Measurements from ENCODE around the gene TPO. TPM values are rescaled to one million over a fixed set of nuclear protein-coding genes. Genes with fewer than 3 reads are reported as not detected.
A peak's percentile ranks its signal among the peaks of the same experiment; 100 is the strongest.

Gene TPO
- total RNA-seq, 1 donor from 2014 or later: not detected

DNA sequence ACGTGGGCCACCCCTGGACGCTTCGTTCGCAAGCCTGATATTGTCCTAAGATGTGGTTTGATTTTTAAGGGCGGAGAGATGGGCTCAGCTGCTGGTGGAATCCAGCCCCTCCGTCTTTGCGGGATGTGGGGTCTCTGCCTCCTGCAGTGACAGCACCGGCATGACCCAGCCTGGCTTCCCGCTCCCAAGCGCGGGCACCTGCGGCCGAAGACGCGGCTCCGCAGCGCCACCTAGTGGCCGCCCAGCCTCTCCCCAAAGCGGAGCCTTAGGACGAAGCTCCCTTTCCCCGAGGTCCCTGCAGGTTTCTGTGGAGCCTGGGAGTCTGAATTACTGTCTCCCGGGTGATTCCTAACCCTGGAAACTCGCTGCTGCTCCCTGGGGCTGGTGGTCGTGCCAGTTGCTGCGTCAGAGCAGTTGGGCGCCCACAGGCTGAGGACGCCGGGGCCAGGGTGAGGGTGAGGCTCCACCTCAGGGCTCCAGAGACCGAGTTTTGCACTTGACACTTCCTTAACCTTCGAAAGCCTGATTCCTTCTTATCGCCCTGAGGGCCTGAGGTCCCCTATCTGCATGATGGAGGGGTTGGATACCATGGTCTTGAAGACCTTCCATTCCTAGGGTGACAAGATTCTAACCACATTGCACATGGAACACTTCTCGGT, 137.5 kb downstream of the TPO start:
- peak; percentile 97 for TF ChIP-seq CTCF (IDR thresholded peaks at IDR 0.05; ENCODE audit: insufficient read depth, low read length, severe bottlenecking)
- DNase-seq (ENCODE audit: low read depth) (peak; percentile 15), FAIRE-seq (no peak)
- Histone ChIP-seq H3K27me3 (ENCODE audit: control insufficient read depth, insufficient read depth, low read length) (no peaks in the 10 kb centered on the region), H3K4me3 (ENCODE audit: low read depth, low read length) (no peak overlapping the region), H3K36me3 (ENCODE audit: control insufficient read depth, insufficient read depth, low read length) (no peaks in the 10 kb centered on the region)

GRCh38 chr2:1551905-1552304, 138.6 kb downstream of the TPO start:
- Histone ChIP-seq H3K4me3 (ENCODE audit: low read depth, low read length) (no peak overlapping the region), H3K27me3 (ENCODE audit: control insufficient read depth, insufficient read depth, low read length) (no peaks in the 10 kb centered on the region), H3K36me3 (ENCODE audit: control insufficient read depth, insufficient read depth, low read length) (no peaks in the 10 kb centered on the region)
- FAIRE-seq (no peak), DNase-seq (ENCODE audit: low read depth) (no peak)
- no peak for TF ChIP-seq CTCF (IDR thresholded peaks at IDR 0.05; ENCODE audit: insufficient read depth, low read length, severe bottlenecking)

DNA sequence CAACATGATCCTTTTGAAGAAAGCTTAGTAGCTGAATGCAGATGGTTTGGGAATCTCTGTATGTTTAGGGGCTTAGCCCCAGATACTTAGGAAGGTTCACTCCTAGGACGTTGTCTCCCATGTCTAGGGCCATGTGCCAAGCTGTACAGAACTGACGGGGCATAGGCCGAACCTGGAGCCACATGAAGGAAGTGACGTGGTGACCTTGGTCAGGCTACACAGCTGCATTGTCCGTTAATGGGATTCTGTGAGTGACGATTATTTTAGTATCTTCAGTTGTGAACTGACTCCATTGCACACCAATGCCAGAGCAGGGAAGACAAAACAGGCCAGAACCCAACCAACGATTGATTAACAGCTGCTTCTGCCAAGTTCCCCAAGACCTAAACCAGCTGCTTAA, 139.3 kb downstream of the TPO start:
- Histone ChIP-seq H3K27me3 (ENCODE audit: control insufficient read depth, insufficient read depth, low read length) (no peaks in the 10 kb centered on the region), H3K36me3 (ENCODE audit: control insufficient read depth, insufficient read depth, low read length) (no peaks in the 10 kb centered on the region), H3K4me3 (ENCODE audit: low read depth, low read length) (no peak overlapping the region)
- TF ChIP-seq CTCF (IDR thresholded peaks at IDR 0.05; ENCODE audit: insufficient read depth, low read length, severe bottlenecking): no peak
- FAIRE-seq (no peak), DNase-seq (ENCODE audit: low read depth) (no peak)

DNA sequence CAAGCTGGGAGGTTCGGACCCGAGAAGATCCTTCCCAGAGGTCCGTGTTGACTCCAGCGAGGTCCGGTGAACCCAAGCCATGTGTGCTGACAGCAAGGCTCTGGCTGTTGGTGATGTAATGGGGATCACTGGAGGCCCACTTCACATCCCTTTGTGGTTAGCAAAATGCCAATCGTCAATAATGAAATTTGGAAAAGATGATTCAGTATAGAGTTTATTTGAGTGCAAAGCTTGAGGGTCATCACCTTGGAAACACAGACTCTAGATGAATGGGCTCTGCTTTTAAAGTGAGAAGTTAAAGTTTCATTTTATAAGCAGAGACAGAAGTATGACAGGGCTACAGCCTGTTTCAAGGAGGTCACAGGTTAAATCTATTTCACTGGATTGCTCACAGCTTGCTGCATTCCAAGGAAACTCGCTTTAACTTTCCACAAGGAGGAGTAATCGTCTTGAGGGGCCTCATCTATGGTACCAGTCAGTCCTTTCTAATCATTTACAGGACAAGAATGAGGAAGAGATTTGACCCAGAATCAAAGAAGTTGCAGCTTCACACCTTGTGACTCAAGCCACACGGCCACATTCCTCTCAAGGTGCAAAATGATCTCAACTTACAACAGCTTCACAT, 140.5 kb downstream of the TPO start:
- Histone ChIP-seq H3K27me3 (ENCODE audit: control insufficient read depth, insufficient read depth, low read length) (no peaks in the 10 kb centered on the region), H3K36me3 (ENCODE audit: control insufficient read depth, insufficient read depth, low read length) (no peaks in the 10 kb centered on the region), H3K4me3 (ENCODE audit: low read depth, low read length) (no peak overlapping the region)
- TF ChIP-seq CTCF (IDR thresholded peaks at IDR 0.05; ENCODE audit: insufficient read depth, low read length, severe bottlenecking): no peak
- FAIRE-seq: no peak
- peak; percentile 60 for DNase-seq (ENCODE audit: low read depth)

- FAIRE-seq (no peak), DNase-seq (ENCODE audit: low read depth) (no peak)
- H3K36me3 ChIP-seq (ENCODE audit: control insufficient read depth, insufficient read depth, low read length): no peaks in the 10 kb centered on the region
- TF ChIP-seq CTCF (IDR thresholded peaks at IDR 0.05; ENCODE audit: insufficient read depth, low read length, severe bottlenecking): no peak
- no peaks in the 10 kb centered on the region for H3K27me3 ChIP-seq (ENCODE audit: control insufficient read depth, insufficient read depth, low read length)
- H3K4me3 ChIP-seq (ENCODE audit: low read depth, low read length): no peak overlapping the region
Measured at GRCh38 chr2:1556286-1556685, 143.0 kb downstream of the TPO start.

Data from bronchial epithelial cell (primary cell).